GM15510 (cell line): ENCODE measurements around the gene DCP1B.

Experiments used
- POLR2A ChIP-seq: IDR thresholded peaks from 3 replicates; pipeline ENCODE4 v1.6.1; 2011; ENCODE audit warnings: borderline replicate concordance; ENCODE audit not compliant: insufficient read length; ENCODE audit errors: extremely low read depth

DCP1B gene

GRCh38 chr12:1927751-1928351 lies 76.4 kb downstream of the DCP1B start:
- TF ChIP-seq POLR2A = no peak

DNA sequence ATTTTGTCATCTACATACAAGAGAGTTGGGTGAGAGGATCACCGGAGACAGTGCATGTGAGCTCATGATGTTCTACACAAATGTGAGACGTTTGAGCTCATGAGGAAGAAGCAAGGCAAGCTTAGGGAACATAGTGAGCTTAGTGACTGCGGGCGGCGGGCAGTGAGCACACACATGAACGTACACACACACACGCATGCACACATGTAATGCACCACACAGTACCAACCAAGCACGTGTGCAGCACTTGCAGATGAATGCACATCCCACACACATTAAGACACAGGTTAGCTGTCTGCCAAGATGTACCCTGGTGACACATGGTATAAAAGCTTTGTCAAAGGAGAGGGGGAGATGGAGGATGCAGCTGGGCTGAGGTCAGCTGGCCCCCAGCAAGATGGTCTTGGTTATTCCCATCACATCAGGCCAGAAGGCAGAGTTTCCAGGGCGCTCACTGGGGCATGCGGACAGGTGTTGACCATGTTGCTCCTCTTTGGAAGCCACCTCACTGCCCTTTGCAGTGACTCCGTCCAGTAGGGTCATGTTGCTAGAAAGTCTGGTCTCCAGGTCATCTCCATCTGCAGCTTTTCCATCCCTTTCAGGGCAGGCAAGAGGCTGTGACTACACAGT lies 77.1 kb downstream of the DCP1B start:
- no peak for TF ChIP-seq POLR2A

DNA sequence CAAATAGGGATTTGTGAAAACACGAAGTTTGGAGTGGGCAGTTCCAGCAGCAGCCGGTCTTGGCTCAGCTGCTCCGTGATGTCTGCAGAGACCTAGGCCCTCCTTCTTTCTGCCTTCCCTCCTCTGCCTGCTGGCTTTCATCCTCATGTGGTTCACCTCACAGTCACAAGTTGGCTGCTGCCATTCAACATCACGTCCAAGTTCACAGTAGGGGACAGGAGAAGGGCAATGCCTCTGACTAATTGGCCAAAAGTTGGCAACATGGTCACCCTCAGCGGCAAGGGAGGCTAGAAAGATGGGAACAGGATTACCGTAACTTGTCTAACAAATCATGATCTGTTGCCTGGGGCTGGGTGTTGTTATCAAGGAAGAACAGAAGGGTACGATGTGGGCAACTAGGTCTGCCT lies 78.0 kb downstream of the DCP1B start:
- no peak for TF ChIP-seq POLR2A

- TF ChIP-seq POLR2A = no peak
These were observed 78.6 kb downstream of the DCP1B start for GRCh38 chr12:1925684-1926006.

DNA sequence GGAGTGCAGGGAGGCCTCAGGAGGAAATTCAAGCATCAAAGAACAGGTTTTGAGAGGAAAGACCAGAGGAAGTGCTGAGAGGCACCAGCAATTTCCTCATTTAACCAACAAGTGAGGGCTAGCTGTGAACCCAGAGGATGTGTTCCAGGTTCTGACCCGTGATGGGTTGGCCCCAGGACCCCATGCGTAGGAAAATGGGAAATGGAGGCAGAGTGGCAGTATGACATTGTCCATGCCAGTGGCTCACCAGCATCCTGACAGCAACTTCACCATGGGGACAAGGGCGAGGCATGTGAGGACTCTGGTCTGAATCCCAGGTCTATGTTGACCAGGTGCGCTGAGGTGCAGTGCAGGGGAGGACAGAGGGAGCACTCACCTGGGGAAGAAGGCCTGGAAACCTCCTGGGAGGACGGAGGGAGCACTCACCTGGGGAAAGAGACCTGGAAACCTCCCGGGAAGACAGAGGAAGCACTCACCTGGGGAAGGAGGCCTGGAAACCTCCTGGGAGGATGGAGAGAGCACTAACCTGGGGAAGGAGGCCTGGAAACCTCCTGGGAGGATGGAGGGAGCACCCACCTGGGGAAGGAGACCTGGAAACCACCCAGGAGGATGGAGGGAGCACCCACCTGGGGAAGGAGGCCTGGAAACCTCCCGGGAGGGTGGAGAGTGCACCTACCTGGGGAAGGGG lies 79.1 kb downstream of the DCP1B start:
- no peak for TF ChIP-seq POLR2A

DNA sequence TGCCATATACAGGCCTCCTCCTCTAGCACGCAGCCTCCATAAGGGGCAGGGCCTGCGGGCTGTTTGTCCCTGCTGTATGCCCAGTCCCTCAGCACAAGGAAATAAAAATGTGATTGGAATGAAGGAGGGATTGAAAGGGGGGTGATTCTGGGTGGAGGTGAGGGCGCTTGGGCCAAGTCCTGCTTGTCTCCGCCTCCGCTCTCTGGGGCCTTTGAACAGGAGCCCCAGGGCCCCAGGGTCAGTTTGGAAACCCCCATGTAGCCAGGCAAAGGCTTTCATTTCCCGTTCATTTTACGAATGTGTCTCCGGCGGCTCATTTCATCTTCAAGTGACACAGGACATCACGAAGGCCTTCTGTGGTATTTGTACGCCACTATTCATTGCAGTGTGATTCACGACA lies 81.3 kb downstream of the DCP1B start:
- TF ChIP-seq POLR2A = no peak

DNA sequence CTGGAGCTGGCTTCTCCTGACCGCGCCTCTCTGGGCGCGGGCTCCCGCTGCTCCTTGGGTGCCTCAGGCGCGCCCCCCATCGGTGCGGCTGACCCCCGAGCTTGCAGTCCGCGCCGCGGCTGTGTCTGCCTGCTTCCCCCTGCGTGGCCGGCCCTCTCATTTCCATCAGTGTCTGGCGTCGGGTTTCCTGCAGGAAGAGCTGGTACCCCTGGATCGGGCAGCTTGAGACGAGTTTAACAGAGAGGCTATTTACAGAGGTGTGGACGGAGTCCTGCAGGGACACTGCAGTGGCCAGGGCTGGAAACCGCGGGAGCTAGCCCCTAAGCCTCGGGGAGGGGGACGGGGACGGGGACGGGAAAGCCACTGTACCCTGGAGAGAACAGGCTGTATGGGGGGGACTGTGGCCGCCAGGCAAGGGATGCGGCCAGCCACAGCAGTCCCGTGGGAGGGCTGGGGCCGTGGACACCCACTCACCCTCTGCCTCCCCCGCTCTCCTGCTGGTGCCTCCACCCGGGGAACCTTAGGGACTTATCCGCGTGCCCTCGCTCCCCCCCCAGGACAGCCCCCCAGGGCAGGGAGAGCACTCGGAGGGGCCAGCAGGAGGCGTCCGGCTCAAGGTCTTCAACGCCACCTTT lies 82.1 kb downstream of the DCP1B start:
- no peak for TF ChIP-seq POLR2A

- TF ChIP-seq POLR2A = no peak
These were observed 83.3 kb downstream of the DCP1B start for GRCh38 chr12:1920971-1921370.

- TF ChIP-seq POLR2A = no peak
These were observed 83.8 kb downstream of the DCP1B start for GRCh38 chr12:1920436-1920835.

GRCh38 chr12:1919763-1920162 lies 84.5 kb downstream of the DCP1B start:
- no peak for TF ChIP-seq POLR2A

DNA sequence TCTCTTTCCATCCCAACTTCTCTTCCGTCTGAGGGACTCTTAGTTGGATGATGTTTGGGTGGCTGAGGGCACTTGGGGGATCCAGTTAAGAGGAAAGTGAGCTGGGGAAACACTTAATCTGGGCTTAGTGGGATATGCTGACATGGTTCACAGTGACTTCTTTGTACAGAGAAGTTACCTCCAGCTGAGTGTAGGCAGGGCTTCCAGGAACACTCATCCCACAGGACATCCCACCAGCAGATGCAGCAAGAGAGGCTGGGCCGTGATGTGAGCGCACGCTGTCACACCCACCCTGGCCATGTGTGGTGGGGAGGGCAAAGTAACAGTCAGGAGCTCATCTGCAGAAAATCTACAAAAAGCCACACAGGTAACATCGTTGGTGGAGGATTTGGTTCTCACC lies 85.0 kb downstream of the DCP1B start:
- TF ChIP-seq POLR2A = no peak

DNA sequence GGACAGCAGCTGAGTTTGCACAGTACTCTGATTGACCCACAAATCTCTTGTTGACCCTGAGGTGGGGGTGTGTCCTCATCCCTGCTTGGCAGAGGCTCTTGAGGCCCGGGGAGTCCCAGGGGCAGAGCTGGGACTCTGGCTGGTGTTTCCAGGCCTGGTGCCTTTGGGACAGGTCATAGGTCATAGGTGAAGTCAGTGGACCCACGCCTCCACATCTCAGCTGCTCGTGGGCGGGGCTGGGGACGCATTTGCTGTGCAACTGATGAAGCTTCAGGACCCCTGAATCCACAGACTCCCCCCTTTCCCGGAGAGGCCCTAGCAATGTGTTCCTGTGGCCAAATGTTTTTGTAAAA lies 85.4 kb downstream of the DCP1B start:
- no peak for TF ChIP-seq POLR2A

DNA sequence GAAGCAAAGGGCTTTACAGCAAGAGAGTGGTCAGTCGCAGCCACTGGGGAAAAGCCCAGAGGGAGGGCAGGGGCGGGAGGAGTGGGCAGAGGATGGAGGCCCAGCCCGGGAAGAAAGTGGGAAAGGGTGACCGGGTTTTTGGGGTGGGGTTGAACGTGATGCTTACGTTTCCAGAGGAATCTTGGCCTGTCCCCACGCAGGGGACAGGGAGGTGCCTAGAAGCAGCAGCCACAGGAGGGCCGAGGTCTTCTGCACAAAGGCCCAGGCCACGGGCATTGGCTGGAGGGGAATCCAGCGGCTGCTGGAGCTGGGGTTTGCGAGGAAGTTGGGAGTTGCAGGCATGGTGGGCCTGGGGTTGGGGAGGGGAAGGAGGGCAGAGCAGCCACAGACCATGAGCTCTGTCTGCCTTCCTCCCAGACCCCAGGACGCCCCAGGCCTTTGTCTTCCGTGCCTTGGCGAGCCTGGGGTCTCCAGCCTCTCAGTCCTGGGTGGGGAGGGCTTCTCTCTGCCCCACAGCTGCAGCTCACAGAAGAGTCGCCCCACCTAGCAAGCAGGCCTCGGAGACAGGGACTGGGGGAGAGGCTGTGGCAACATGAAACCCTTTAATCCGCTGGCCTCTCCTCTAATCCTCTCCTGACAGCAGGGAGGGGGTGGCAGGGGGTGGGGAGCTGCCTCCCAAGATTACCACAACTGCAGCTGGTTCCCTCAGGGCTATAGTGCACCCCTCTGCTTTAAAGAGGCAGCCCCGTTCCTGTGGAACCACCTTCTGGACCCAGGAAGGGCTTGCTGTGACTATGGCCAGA lies 86.0 kb downstream of the DCP1B start, which contains the start of gene CACNA2D4:
Gene CACNA2D4, minus strand, starts transcription at position 572 of the 803 bp plus-strand sequence. Its CDS starts 179 bp downstream, at position 393.
- TF ChIP-seq POLR2A = no peak

- no peak for TF ChIP-seq POLR2A
These were observed 86.8 kb downstream of the DCP1B start for GRCh38 chr12:1917172-1918070.
